Fibroblast of pulmonary artery (primary cell): ENCODE results near the gene HERC2.
"Not testable (repeated sequence)": the region's sequence is repeated elsewhere in the genome, so short reads cannot be mapped to it uniquely, and the experiment has no call there.

Experiments used
- DNase-seq: peaks from one replicate; pipeline ENCODE4 v3.0.0-alpha.2; 2010; ENCODE audit warnings: low read depth
- H3K4me3 ChIP-seq: replicated peaks from 2 replicates; pipeline ENCODE4 v1.5.1; 2011; ENCODE audit warnings: low read depth, mild to moderate bottlenecking, control low read depth, low read length, moderate library complexity
- CTCF ChIP-seq: IDR thresholded peaks from 2 replicates; pipeline ENCODE4 v1.5.1; 2011; ENCODE audit warnings: mild to moderate bottlenecking, control low read depth, low read length, inconsistent platforms; ENCODE audit errors: missing control alignments

The HERC2 gene

GRCh38 chr15:28125673-28126651, 196.0 kb downstream of the HERC2 start:
- peak; percentile 61 for TF ChIP-seq CTCF
- H3K4me3 ChIP-seq, result no peak overlapping the region
- DNase-seq, result peak; percentile 74

GRCh38 chr15:28124841-28125240, 197.1 kb downstream of the HERC2 start:
- no peak overlapping the region for H3K4me3 ChIP-seq
- no peak for DNase-seq
- no peak for TF ChIP-seq CTCF

GRCh38 chr15:28123408-28124023, 198.5 kb downstream of the HERC2 start:
- peak; percentile 81 for TF ChIP-seq CTCF
- peak; percentile 77 for DNase-seq

GRCh38 chr15:28122038-28122949, 199.7 kb downstream of the HERC2 start:
- no peak for TF ChIP-seq CTCF
- DNase-seq, result no peak
- H3K4me3 ChIP-seq, result no peak overlapping the region

More at GRCh38 chr15:28123408-28124023, 198.5 kb downstream of the HERC2 start:
- H3K4me3 ChIP-seq, result no peak overlapping the region

- not testable (repeated sequence) for H3K4me3 ChIP-seq, DNase-seq
Observed at GRCh38 chr15:28121577-28121976, 200.4 kb downstream of the HERC2 start.

- no peak for DNase-seq
- no peak overlapping the region for H3K4me3 ChIP-seq
- no peak for TF ChIP-seq CTCF
Observed at GRCh38 chr15:28120359-28120640, 201.7 kb downstream of the HERC2 start.

- H3K4me3 ChIP-seq, result no peak overlapping the region
- DNase-seq, result no peak
- TF ChIP-seq CTCF, result no peak
Observed at GRCh38 chr15:28118531-28118930, 203.4 kb downstream of the HERC2 start.
